A549 treated with CORT108297 at 1 μM for 4 hours (cell line): Measurements from ENCODE around the gene RASGRP3. TPM values are rescaled to one million over a fixed set of nuclear protein-coding genes. Genes with fewer than 3 reads are reported as not detected.

Experiments used
- total RNA-seq: library from RNA; stranded (reverse); fragments of 200-300 nt; extraction: Qiagen RNA extraction; gene quantifications from 5 replicates; pipeline ENCODE4 v1.2.3, GENCODE V29; 2022

The RASGRP3 gene
- 0.73 to 1.1 TPM (median 0.98 TPM) in 5 replicates for total RNA-seq

GRCh38 chr2:33476131-33476792 lies at the start of gene RASGRP3:
Gene RASGRP3 (plus strand): TSS chr2:33476649. CDS start chr2:33515137, 38,488 bp downstream.

GRCh38 chr2:33599175-33599942 lies 122.9 kb downstream of the RASGRP3 start, which contains the start of gene FAM98A:
Gene FAM98A (minus strand): TSS chr2:33599299. CDS start chr2:33599221, 78 bp downstream.

Other genes with a start within 250 kb of the RASGRP3 start
- gene FAM98A, start 122.7 kb downstream of the RASGRP3 start, total RNA-seq: 59.7 to 133 TPM (median 65.2 TPM) in 5 replicates